ENCODE results near the gene SBF2.

DNA sequence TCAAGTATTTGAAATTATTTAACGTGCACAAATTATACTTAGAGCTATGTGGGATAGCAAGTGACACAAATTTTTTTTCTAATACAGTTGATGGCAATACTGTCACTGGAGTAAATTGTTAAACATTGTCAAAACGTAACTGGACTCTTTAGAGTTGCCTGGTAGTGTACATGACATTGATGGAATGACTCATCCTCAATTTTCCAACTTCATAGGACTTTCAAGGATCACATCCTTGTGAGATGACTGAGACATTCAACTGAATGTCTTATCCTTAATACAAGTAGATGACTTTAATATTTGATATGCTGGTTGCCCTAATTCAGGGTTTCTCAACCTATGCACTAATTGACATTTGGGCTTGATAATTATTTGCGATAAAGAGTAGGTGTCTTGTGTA, 320.1 kb downstream of the SBF2 start:
- no peak for TF ChIP-seq CTCF (IDR thresholded peaks at IDR 0.05; ENCODE audit: low read depth, low read length, poor library complexity, severe bottlenecking)
- no peak for TF ChIP-seq EZH2phosphoT487 (IDR thresholded peaks at IDR 0.05; ENCODE audit: borderline replicate concordance, low read length)
